Astrocyte of the cerebellum (primary cell): ENCODE measurements around the gene TUBA1B.
"Not testable (repeated sequence)": the region's sequence is repeated elsewhere in the genome, so short reads cannot be mapped to it uniquely, and the experiment has no call there.

ENCODE experiments used
- DNase-seq: peaks from one replicate; pipeline ENCODE4 v3.0.0-alpha.2; 2011; ENCODE audit warnings: low read depth
- H3K4me3 ChIP-seq: 2 replicates; pipeline ENCODE4 v1.5.1; 2011; ENCODE audit warnings: mild to moderate bottlenecking, low read depth, low read length, moderate library complexity
- in situ Hi-C: cut with HindIII; loops from 2 replicates; pipeline ENCODE4 v1.10.0; 2017; ENCODE audit warnings: low sequenced_read_pairs
- TF ChIP-seq, protein P1 (sequence below): IDR thresholded peaks from 2 replicates; pipeline ENCODE4 v1.5.1; 2012; ENCODE audit warnings: low read length, low read depth, moderate library complexity, mild to moderate bottlenecking; ENCODE audit errors: missing control alignments

TUBA1B gene

GRCh38 chr12:49133590-49133989 lies 2.4 kb upstream of the TUBA1B start:
- no peak overlapping the region for H3K4me3 ChIP-seq
- in situ Hi-C loops: no loop called here
- TF ChIP-seq, protein P1, sequence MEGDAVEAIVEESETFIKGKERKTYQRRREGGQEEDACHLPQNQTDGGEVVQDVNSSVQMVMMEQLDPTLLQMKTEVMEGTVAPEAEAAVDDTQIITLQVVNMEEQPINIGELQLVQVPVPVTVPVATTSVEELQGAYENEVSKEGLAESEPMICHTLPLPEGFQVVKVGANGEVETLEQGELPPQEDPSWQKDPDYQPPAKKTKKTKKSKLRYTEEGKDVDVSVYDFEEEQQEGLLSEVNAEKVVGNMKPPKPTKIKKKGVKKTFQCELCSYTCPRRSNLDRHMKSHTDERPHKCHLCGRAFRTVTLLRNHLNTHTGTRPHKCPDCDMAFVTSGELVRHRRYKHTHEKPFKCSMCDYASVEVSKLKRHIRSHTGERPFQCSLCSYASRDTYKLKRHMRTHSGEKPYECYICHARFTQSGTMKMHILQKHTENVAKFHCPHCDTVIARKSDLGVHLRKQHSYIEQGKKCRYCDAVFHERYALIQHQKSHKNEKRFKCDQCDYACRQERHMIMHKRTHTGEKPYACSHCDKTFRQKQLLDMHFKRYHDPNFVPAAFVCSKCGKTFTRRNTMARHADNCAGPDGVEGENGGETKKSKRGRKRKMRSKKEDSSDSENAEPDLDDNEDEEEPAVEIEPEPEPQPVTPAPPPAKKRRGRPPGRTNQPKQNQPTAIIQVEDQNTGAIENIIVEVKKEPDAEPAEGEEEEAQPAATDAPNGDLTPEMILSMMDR: no peak
- no peak for DNase-seq

DNA sequence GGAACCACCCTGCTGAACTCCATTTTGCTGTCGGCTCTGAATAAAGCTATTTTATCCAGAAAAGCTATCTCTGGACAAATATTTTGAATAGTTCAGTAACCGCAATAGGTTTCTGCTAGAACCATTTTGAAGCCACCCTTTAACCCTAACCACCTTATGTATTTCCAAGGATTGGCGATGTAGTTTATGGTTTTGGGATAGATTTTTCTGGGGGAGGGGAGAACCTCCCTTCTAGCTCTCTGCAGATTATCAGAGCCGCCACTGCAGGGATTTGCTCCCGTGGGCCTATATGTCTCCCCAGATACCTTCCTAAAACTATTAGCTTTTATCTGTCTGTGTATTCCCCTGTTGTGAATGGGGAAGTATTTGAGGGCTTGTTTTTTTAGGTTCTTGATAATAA lies 1.8 kb upstream of the TUBA1B start:
- peak overlapping the region; percentile 20 for H3K4me3 ChIP-seq
- no peak for DNase-seq

DNA sequence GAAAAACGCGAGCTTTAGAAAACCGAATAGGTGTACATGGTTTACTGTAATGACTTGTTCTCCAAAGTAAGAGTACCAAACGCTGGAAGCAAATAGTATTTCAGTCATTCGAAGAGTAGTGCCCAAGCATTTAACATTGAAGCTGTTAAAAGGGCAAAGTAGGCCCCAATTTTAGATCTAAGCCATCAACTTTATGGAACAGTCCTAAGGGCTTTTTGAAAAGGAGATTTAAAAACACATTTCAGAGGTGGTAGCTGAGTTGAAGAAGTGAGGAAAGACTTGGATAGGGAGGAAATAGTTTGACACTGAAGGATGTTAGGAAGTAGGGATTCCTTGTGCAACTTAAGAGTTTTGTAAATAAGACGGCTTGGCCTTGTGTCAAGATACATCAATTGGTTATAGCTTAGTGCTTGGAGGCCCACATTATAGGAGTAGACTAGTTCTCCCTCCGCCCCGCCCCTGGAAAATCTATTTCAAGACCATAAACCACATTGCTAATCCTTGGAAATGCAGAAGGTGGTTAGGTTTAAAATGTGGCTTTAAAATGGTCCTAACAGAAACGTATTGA lies 783 bp upstream of the TUBA1B start:
- TF ChIP-seq, protein P1: no peak
- peak overlapping the region; percentile 20 for H3K4me3 ChIP-seq
- no peak for DNase-seq
- in situ Hi-C loops: no loop called here

More for the DNA sequence above, 1.8 kb upstream of the TUBA1B start:
- TF ChIP-seq, protein P1: no peak
- in situ Hi-C loops: no loop called here

DNA sequence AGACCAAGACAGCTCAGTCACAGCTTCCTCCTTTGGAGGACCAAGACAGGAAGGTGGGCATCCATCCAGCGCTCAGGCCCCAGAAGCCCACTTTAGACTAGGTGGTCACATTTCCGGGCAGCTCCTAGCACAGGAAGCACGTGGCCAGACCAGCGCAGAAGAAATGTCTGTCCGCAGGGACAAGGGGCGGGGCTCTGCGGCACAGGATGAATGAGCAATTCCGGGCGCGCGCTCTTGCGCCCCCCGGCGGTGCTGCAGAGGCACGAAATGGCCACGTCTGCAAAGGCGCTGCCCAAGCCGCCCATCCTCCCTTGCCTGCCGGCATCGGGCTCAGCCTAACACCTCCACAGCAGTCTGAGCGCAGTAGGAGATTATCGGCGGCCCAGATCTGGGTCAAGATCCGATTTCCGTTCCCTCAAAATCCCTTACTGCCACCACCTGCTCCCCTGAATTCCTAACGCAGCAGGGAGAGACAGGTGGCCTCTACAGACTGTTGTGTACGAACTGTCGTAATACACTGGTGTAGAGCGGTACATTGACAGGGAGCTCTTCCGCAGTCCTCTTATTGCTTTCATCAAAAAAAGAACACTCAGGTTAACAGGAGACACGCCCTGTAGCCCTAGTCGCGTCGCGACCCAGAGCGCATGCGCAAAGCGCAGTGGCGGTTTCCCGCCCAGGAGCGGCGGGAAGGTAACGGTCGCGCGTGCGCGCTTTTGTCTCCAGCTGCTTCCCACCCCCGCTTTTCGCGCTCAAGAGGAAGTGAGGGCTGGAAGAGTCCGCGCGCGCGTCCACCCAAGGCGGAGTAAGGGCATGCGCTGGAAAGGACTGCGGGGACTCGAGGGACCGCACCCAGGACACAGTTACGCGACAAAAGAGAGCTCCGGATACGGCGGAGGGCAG lies 794 bp downstream of the TUBA1B start:
- TF ChIP-seq, protein P1: peak; percentile 90
- H3K4me3 ChIP-seq: peak overlapping the region; percentile 99
- DNase-seq: peak; percentile 80
- in situ Hi-C loops: no loop called here

DNA sequence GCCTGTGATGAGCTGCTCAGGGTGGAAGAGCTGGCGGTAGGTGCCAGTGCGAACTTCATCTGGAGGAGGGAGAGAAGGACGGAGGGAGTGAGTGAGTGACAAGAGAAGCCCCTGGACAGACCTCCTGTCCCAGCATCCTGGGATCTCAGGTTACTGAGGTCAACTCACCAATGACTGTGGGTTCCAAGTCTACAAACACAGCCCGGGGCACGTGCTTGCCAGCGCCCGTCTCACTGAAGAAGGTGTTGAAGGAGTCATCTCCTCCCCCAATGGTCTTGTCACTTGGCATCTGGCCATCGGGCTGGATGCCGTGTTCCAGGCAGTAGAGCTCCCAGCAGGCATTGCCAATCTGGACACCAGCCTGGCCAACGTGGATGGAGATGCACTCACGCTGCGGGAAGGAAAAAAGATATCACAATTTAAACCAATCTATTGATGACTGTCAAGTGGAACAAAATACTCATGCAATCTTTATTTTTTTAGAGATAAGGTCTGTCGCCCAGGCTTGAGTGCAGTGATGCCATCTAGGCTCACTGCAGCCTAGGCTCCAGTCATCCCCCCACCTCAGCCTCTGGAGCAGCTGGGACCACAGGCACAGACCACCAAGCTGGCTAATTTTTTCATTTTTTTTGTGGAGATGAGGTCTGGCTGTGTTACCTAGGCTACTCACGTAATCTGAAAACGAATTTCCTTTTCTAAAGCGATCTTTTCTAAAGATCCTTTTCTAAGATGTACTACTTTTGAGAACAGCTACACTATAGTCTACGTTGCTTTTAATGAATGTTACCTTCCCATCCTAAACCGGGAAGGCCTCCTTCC lies 1.7 kb downstream of the TUBA1B start:
- TF ChIP-seq, protein P1: no peak
- peak overlapping the region; percentile 99 for H3K4me3 ChIP-seq
- in situ Hi-C loops: no loop called here
- DNase-seq: no peak

DNA sequence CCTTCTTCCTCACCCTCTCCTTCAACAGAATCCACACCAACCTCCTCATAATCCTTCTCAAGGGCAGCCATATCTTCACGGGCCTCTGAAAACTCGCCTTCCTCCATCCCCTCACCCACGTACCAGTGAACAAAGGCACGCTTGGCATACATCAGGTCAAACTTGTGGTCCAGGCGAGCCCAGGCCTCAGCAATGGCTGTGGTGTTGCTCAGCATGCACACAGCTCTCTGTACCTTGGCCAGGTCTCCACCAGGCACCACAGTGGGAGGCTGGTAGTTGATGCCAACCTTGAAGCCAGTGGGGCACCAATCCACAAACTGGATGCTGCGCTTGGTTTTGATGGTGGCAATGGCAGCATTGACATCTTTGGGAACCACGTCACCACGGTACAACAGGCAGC lies 3.2 kb downstream of the TUBA1B start:
- H3K4me3 ChIP-seq, DNase-seq, in situ Hi-C loops: not testable (repeated sequence)
